GM21515 (cell line): ENCODE measurements around the gene UBAP1L.
"Not testable (repeated sequence)": the region's sequence is repeated elsewhere in the genome, so short reads cannot be mapped to it uniquely, and the experiment has no call there.

Experiments used
- ATAC-seq: cut with Tn5 transposase; IDR thresholded peaks from one replicate; pipeline ENCODE4 v1.9.1; 2021; ENCODE audit not compliant: unreplicated experiment

The UBAP1L gene

GRCh38 chr15:65115086-65115485 lies at the start of gene UBAP1L:
Gene UBAP1L (minus strand): TSS chr15:65115200. CDS start chr15:65106215, 8,985 bp downstream.
- ATAC-seq, result no peak

- ATAC-seq, result no peak
Measured at GRCh38 chr15:65164139-65164538, 49.1 kb upstream of the UBAP1L start.

- no peak for ATAC-seq
Measured at GRCh38 chr15:65163041-65163440, 48.0 kb upstream of the UBAP1L start.

DNA sequence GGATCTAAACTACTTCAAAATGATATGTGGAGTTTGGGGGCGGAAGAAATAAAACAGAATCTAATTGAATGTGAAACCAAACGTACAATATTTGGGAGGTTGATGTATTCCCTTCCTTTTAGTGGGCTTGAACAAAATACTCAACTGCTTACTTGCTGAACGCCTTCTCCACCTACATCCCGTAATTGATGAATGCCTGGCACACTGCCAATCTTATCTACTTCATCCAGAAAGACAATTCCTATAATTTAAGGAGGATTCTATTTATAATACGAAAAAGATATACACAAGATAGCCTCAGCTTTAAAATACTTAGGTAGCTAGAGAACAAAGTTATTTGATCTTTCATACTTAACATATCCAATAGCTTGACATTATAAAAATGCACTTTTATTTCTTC lies 41.7 kb upstream of the UBAP1L start:
- ATAC-seq, result no peak

GRCh38 chr15:65154720-65155119 lies 39.7 kb upstream of the UBAP1L start:
- ATAC-seq, result no peak

DNA sequence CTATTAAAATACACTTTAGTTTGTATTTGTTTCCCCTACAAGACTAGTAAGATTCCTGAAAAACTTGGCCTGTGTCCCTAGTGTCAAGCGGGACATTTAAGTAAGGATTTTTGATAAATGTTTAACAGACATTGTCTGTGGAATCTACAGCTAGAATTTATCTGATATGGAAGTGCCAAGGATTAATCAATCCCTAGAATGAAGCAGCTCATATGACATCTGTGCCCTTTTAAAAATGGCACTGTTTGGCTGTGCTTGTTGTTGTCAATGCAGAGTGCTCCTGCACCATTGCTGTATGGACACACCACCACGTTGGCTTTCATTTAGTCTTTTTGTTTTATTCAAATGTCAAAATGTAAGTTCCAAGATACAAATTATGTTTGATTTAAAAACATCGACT lies 32.9 kb upstream of the UBAP1L start:
- no peak for ATAC-seq

- ATAC-seq, result no peak
Measured at GRCh38 chr15:65146438-65146837, 31.4 kb upstream of the UBAP1L start.

DNA sequence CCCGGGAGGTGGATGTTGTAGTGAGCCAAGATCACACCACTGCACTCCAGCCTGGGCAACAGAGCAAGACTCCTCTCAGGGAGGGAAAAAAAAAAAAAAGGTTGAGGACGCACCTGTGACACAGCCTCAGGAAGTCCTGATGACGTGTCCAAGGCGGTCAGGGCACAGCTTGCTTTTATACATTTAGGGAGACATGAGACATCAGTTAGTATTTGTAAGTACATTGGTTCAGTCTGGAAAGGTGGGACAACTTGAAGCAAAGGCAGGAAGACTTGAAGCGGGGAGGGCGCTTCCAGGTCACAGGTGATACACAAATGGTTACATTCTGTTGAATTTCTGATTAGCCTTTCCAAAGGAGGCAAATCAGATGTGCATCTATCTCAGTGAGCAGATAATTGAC lies 23.6 kb upstream of the UBAP1L start:
- not testable (repeated sequence) for ATAC-seq

- not testable (repeated sequence) for ATAC-seq
Measured at GRCh38 chr15:65137893-65138292, 22.9 kb upstream of the UBAP1L start.

DNA sequence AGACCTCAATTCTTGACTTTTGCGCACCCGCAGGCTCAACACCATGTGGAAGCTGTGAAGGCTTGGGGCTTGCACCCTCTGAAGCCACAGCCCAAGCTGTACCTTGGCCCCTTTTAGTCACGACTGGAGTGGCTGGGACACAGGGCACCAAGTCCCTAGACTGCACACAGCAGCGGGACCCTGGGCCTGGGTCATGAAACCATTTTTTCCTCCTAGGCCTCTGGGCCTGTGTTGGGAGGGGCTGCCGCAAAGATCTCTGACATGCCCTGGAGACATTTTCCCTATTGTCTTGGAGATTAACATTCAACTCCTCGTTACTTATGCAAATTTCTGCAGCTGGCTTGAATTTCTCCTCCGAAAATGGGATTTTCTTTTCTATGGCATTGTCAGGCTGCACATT lies 22.1 kb upstream of the UBAP1L start:
- not testable (repeated sequence) for ATAC-seq

GRCh38 chr15:65134538-65134937 lies 19.5 kb upstream of the UBAP1L start:
- no peak for ATAC-seq

DNA sequence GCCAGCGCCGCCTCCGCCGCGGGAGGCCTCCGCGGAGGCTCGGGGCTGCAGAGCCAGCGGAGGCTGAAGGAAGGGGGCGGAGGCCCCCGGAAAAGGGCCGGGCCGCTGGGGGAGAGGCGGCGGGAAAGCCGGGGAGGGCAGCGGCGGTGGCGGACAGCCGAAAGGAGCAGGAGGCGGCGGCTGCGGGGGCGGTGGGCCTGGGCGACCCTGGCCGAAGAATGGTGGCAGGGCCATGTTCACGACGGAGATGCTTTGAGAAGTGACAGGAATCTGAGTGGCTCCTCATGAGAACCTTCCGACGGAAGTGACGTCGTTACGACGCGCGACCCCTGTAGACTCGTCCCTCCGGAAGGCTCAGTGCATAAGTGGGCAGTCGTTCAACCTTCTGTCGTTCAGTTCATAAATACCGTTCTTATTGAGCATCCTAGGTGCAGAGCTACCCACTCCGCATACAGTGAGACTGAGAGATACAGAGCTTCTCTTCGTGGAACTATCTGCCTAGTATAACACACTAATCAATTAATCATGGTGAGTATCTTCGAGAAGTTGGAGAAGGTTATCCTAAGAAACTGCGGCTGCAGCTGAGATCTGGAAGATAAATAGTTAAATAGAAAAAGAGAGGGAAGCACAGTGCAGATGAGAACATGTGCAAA lies 18.7 kb upstream of the UBAP1L start, which contains the start of gene PDCD7:
TSS of gene PDCD7 (minus strand) at position 261 of the 653 bp plus-strand sequence. CDS start at position 234, 27 bp downstream.
- ATAC-seq, result peak; percentile 80

DNA sequence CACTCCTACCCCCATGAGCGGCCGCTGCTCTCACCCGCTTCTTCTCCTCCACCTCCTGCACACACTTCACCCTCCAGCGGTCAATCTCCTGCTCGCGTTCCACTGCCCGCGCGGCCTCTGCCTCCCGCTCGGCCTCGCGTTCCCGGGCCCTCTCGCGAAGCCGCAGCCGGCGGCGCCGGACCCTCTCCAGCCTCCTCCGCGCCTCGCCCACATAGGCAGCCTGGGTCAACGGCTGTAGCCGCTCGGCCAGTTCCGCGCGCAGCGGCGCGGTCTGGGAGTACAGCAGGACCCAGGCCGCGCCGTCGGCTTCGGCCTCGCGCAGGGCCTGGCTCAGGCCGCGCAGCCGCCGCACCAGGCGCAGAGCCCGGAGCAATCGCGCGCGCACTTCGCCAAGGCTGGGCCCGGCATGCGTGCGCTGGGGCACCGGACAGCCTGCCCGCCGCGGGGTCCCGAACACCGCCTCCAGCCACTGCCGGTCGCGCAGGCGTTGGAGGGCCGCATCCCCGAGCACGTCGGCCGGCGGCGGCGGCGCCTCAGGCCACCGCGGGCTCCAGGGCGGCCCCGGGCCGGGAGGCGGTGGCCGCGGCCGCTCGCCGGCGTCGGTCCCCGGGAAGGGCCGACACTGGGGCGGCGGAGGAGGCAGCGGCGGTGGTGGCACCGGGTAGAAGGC lies 18.0 kb upstream of the UBAP1L start:
- peak; percentile 52 for ATAC-seq

- no peak for ATAC-seq
Measured at GRCh38 chr15:65130941-65131340, 15.9 kb upstream of the UBAP1L start.

GRCh38 chr15:65115542-65115941 lies 542 bp upstream of the UBAP1L start:
- no peak for ATAC-seq

DNA sequence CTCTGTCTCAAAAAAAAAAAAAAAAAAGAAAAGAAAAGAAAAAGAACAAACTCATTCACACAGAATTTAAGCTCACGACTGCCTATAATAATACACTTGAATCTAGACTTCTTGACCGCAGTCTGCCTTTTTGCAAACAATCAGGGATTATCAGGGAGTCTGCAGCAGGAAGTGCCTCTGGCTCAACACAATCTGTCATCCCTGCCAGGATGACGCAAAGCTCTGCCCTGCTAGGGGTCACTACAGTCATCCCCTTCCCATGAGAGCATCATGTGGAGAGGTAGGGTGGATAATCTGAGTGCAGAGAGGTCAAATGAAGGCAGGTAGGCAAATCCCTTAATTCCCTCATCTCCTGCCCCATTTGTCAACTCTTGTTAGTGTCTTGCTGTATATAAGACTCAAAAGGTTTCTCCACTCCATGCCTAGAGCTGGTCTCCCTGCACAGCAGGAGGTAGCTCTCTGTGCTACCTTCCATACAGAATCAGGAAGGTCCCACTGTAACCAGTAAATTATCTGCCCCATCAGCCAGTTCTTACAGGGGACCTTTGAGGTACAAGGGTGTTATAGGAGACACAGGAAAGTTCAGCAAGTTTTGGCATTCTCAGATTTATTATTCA lies 4.2 kb downstream of the UBAP1L start:
- ATAC-seq, result no peak

DNA sequence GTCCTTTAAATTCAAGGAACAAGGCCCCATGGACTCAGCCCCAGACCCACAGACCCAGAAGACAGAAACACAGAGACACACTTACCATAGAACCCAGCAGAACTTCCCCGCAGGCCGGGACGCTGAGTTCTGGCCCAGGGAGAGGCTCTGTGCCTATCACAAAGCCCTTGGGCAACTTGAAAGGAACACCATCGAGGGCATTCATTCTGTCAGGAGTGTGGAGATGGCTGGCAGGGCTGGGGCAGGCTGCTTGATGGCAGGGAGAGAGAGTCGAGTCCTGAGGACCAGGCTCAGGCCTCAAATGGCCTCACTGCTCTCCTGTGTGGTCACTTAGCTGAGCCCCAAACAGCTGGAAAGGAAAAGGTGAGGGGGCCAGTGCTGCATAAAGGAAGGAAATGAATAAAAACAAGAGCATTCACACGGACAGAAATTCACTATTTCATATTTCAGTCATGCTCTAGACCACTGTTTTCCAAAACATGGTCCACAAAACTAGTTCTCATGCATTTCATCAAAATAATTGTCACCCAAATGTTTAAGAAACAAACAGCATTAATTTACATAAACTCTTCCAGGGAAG lies 8.9 kb downstream of the UBAP1L start:
- ATAC-seq, result no peak

GRCh38 chr15:65105038-65105437 lies 10.0 kb downstream of the UBAP1L start:
- no peak for ATAC-seq

DNA sequence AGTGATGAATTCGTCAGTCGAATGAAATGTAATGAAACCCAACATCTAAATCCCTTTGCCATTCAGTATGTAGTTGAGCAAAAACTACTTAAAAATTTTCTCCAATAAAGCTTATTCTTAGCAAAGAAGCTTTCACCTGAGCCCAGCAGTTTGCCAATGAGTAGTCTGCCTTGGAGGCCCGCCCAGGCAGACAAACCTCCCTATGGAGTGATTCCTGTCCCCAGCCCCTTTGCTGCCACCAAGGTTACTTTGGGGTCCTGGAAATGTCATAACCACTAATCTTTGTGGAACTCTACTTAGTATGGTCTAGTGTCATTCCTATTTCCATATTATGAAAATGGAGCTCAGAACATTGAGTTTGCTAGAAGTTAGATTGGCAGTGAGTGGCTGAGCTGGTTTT lies 12.1 kb downstream of the UBAP1L start:
- ATAC-seq, result no peak

- ATAC-seq, result no peak
Measured at GRCh38 chr15:65101891-65102708, 12.9 kb downstream of the UBAP1L start.

GRCh38 chr15:65101411-65101890 lies 13.5 kb downstream of the UBAP1L start:
- ATAC-seq, result no peak
